Keratinocyte (primary cell): Measurements from ENCODE around the gene C12orf60. TPM values are rescaled to one million over a fixed set of nuclear protein-coding genes. Genes with fewer than 3 reads are reported as not detected.
A peak's percentile ranks its signal among the peaks of the same experiment; 100 is the strongest.

Experiments
- DNase-seq: peaks from one replicate; pipeline ENCODE4 v3.0.0-alpha.2; 2011; ENCODE audit warnings: low read depth, missing footprints, low spot score
- FAIRE-seq: peaks from 2 replicates; lab custom pipeline; 2011; peaks lifted over from hg19 to GRCh38; lab: Jason Lieb, UNC
- H2AFZ ChIP-seq: 2 replicates; pipeline ENCODE4 v1.6.0; 2012; ENCODE audit warnings: low read length, control low read depth, inconsistent platforms; ENCODE audit not compliant: control insufficient read depth
- H3K27ac ChIP-seq: 2 replicates; pipeline ENCODE4 v1.5.1; 2011; ENCODE audit warnings: low read length; ENCODE audit not compliant: control insufficient read depth, insufficient read depth
- H3K27me3 ChIP-seq: 3 replicates; pipeline ENCODE4 v1.6.0; 2011; ENCODE audit warnings: low read length; ENCODE audit not compliant: control insufficient read depth, insufficient read depth; ENCODE audit errors: extremely low read depth
- H3K36me3 ChIP-seq, 2 experiments: 2 replicates in 1 of 2; 3 replicates in 1 of 2; pipeline ENCODE4 v1.5.1; 2011; ENCODE audit warnings: low read length in 2 of 2, mild to moderate bottlenecking in 1 of 2; ENCODE audit not compliant: control insufficient read depth in 2 of 2, insufficient read depth in 2 of 2; ENCODE audit errors: extremely low read depth in 1 of 2
- H3K4me1 ChIP-seq: 3 replicates; pipeline ENCODE4 v1.5.1; 2011; ENCODE audit warnings: low read length; ENCODE audit not compliant: control insufficient read depth, insufficient read depth; ENCODE audit errors: extremely low read depth
- H3K4me2 ChIP-seq: 3 replicates; pipeline ENCODE4 v1.6.0; 2011; ENCODE audit warnings: low read depth, low read length; ENCODE audit not compliant: control insufficient read depth, insufficient read depth; ENCODE audit errors: extremely low read depth
- H3K4me3 ChIP-seq, 3 experiments: fragments of 200-600 bp in 1 of 3; sonication (generic) in 1 of 3; 2 replicates in 2 of 3; 3 replicates in 1 of 3; pipeline ENCODE4 v1.5.1; 2011 to 2016; ENCODE audit warnings: low read length in 3 of 3, mild to moderate bottlenecking in 3 of 3, control low read depth in 2 of 3, inconsistent platforms in 1 of 3, low read depth in 1 of 3, mixed read lengths in 1 of 3, mixed run types in 1 of 3, moderate library complexity in 1 of 3; ENCODE audit not compliant: control insufficient read depth in 2 of 3, insufficient read depth in 2 of 3; ENCODE audit errors: extremely low read depth in 1 of 3
- H3K79me2 ChIP-seq: 2 replicates; pipeline ENCODE4 v1.6.0; 2012; ENCODE audit warnings: low read length; ENCODE audit not compliant: control insufficient read depth, insufficient read depth
- H3K9ac ChIP-seq: 3 replicates; pipeline ENCODE4 v1.6.0; 2011; ENCODE audit warnings: low read length; ENCODE audit not compliant: control insufficient read depth, insufficient read depth; ENCODE audit errors: extremely low read depth
- H3K9me1 ChIP-seq: 3 replicates; pipeline ENCODE4 v1.6.0; 2011; ENCODE audit warnings: low read length; ENCODE audit not compliant: control insufficient read depth, insufficient read depth; ENCODE audit errors: extremely low read depth
- H3K9me3 ChIP-seq: 2 replicates; pipeline ENCODE4 v1.5.1; 2012; ENCODE audit warnings: low read depth, low read length; ENCODE audit not compliant: control insufficient read depth
- H4K20me1 ChIP-seq: 3 replicates; pipeline ENCODE4 v1.6.0; 2011; ENCODE audit warnings: low read length; ENCODE audit not compliant: control insufficient read depth, insufficient read depth; ENCODE audit errors: extremely low read depth
- EZH2 ChIP-seq: IDR thresholded peaks from one replicate; pipeline ENCODE4 v1.6.1; 2012; ENCODE audit warnings: inconsistent platforms, mild to moderate bottlenecking, low read length, moderate library complexity
- dilution Hi-C: fragments of 300-500 bp; cut with MboI; formaldehyde crosslinking; loops from one replicate; pipeline ENCODE4 v1.7.0; 2020; ENCODE audit warnings: low sequenced_read_pairs; ENCODE audit not compliant: extremely low pct_ligation_motif_present
- polyA plus RNA-seq, 5 experiments: library from polyadenylated mRNA; depleted of rRNA in 3 of 5; stranded (reverse) in 3 of 5; stranded (forward) in 1 of 5; unstranded in 1 of 5; fragments of >200 nt; gene quantifications; 1 replicate in 1 of 5; 2 replicates in 3 of 5; 3 replicates in 1 of 5; pipeline versions ENCODE4 v1.2.1 to v1.2.3, GENCODE V29; 2011 to 2012; ENCODE audit warnings: missing spikeins in 2 of 5, low read depth in 1 of 5, low replicate concordance in 1 of 5
- TF ChIP-seq, protein P1 (sequence below), 3 experiments: IDR thresholded peaks in 1 of 3; conservative IDR thresholded peaks in 1 of 3; optimal IDR thresholded peaks in 1 of 3; 2 replicates in 2 of 3; 3 replicates in 1 of 3; pipeline versions ENCODE3 to v1.5.1; 2011; ENCODE audit warnings: low read length in 3 of 3, mild to moderate bottlenecking in 3 of 3, moderate library complexity in 2 of 3, control low read depth in 1 of 3, inconsistent platforms in 1 of 3; ENCODE audit not compliant: insufficient read depth in 2 of 3; ENCODE audit errors: extremely low read depth in 1 of 3

Gene C12orf60
- polyA plus RNA-seq, 1 donor (not counting 4 experiments of a cell fraction or from before 2014, with no cell fraction given) = 3.2 TPM

DNA sequence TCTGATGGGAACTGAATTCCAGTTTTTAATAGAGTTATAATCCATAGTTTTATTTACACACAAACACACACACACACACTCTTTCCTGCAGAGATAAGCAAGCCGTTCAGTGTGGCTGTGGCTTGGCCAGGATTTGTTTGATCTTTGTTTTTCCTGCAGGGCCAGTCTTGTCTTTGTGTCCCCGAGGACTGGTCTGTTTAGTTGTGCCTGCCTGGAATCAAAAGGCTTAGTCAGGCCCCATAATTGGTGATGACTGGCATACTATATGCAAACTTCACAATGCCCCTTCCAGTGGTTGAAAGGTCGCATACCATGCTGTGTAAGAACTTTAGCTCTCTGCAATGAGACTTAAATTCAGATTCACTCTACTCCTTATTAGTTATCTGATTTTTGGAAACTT lies 26.2 kb upstream of the C12orf60 start:
- Histone ChIP-seq H2AFZ (no peak overlapping the region), H3K9me1 (no peaks in the 10 kb centered on the region), H3K9ac (no peak overlapping the region), H3K4me2 (peak overlapping the region; percentile 2), H3K36me3 (no peaks in the 10 kb centered on the region), H3K27me3 (no peaks in the 10 kb centered on the region), H3K27ac (no peak overlapping the region), H3K79me2 (peaks cover 9% of the 10 kb centered on the region), H3K4me3 (no peak overlapping the region), H3K4me1 (peaks cover 16% of the 10 kb centered on the region), H4K20me1 (no peaks in the 10 kb centered on the region), H3K9me3 (no peaks in the 10 kb centered on the region)
- DNase-seq = no peak
- no peak for FAIRE-seq
- dilution Hi-C loops = no loop called here
- TF ChIP-seq EZH2 = no peak
- TF ChIP-seq, protein P1, sequence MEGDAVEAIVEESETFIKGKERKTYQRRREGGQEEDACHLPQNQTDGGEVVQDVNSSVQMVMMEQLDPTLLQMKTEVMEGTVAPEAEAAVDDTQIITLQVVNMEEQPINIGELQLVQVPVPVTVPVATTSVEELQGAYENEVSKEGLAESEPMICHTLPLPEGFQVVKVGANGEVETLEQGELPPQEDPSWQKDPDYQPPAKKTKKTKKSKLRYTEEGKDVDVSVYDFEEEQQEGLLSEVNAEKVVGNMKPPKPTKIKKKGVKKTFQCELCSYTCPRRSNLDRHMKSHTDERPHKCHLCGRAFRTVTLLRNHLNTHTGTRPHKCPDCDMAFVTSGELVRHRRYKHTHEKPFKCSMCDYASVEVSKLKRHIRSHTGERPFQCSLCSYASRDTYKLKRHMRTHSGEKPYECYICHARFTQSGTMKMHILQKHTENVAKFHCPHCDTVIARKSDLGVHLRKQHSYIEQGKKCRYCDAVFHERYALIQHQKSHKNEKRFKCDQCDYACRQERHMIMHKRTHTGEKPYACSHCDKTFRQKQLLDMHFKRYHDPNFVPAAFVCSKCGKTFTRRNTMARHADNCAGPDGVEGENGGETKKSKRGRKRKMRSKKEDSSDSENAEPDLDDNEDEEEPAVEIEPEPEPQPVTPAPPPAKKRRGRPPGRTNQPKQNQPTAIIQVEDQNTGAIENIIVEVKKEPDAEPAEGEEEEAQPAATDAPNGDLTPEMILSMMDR (optimal IDR thresholded peaks at IDR 0.05 in 1 of 3, IDR thresholded peaks at IDR 0.05 in 1 of 3, conservative IDR thresholded peaks at IDR 0.05 in 1 of 3; ENCODE audit: extremely low read depth in 1 of 3, insufficient read depth in 2 of 3, low read length in 3 of 3) = no peak

DNA sequence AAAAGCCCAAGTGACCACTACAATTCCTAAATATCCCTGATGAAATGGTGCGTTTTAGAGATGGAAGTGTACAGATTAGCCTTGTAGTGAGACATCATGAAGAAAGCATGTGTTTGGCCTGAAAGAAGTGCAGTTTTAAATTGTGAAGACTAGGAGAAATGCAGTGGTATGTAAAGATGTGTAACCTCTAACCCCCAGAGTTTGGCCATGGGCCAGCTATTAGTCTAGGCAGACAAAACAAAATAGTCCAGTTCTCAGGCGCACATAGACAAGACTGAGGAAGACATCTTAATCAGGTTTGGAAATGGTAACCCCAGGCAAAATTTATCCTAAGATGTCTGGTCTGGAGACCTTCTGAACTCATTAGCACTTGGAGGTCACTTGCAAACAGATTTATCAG lies 23.6 kb upstream of the C12orf60 start:
- no peak for DNase-seq
- Histone ChIP-seq H3K4me3 (no peak overlapping the region), H3K9me1 (no peaks in the 10 kb centered on the region), H3K36me3 (no peaks in the 10 kb centered on the region), H4K20me1 (no peaks in the 10 kb centered on the region), H2AFZ (no peak overlapping the region), H3K27me3 (no peaks in the 10 kb centered on the region), H3K9me3 (no peaks in the 10 kb centered on the region), H3K4me1 (peaks cover 16% of the 10 kb centered on the region), H3K4me2 (no peak overlapping the region), H3K27ac (no peak overlapping the region), H3K79me2 (peaks cover 5% of the 10 kb centered on the region), H3K9ac (no peak overlapping the region)
- no peak for FAIRE-seq
- dilution Hi-C loops = no loop called here
- TF ChIP-seq EZH2 = no peak
- TF ChIP-seq, protein P1 (optimal IDR thresholded peaks at IDR 0.05 in 1 of 3, IDR thresholded peaks at IDR 0.05 in 1 of 3, conservative IDR thresholded peaks at IDR 0.05 in 1 of 3; ENCODE audit: extremely low read depth in 1 of 3, insufficient read depth in 2 of 3, low read length in 3 of 3) = no peak
